ENCODE measurements around the gene NT5E.

DNA sequence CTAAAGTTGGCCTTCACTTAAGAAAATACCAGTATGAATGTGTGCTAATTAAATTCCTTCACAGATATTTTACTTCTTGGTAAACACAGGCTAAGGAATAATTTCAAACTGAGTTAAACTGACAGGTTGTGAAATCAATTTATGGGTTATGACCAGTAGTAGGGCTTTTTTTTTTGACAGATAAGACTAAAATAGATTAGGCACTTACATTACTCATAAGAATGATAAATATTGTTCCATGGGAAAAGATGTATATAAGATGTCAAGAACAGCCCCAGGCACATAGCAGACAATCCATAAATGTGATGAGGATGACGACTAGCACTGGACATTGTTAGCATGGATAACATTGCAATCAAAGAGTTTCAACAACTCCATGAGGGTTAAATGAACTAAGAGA, 22.9 kb downstream of the NT5E start:
- no peak for TF ChIP-seq USF1 (CRISPR knock-in tag; IDR thresholded peaks at IDR 0.05)
- no peak for TF ChIP-seq IRF1 (CRISPR knock-in tag; IDR thresholded peaks at IDR 0.05)
- no peak for TF ChIP-seq TEAD4 (CRISPR knock-in tag; IDR thresholded peaks at IDR 0.05)
- no peak for TF ChIP-seq PREB (CRISPR knock-in tag; IDR thresholded peaks at IDR 0.05; ENCODE audit: borderline replicate concordance)
- no peak for TF ChIP-seq NR3C1 (CRISPR knock-in tag; conservative IDR thresholded peaks at IDR 0.05; ENCODE audit: low read depth)
- TF ChIP-seq SP1 (CRISPR knock-in tag; conservative IDR thresholded peaks at IDR 0.05) = no peak
- TF ChIP-seq, protein P1, sequence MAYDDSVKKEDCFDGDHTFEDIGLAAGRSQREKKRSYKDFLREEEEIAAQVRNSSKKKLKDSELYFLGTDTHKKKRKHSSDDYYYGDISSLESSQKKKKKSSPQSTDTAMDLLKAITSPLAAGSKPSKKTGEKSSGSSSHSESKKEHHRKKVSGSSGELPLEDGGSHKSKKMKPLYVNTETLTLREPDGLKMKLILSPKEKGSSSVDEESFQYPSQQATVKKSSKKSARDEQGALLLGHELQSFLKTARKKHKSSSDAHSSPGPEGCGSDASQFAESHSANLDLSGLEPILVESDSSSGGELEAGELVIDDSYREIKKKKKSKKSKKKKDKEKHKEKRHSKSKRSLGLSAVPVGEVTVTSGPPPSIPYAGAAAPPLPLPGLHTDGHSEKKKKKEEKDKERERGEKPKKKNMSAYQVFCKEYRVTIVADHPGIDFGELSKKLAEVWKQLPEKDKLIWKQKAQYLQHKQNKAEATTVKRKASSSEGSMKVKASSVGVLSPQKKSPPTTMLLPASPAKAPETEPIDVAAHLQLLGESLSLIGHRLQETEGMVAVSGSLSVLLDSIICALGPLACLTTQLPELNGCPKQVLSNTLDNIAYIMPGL (CRISPR knock-in tag; IDR thresholded peaks at IDR 0.05) = no peak
- TF ChIP-seq, protein P2, sequence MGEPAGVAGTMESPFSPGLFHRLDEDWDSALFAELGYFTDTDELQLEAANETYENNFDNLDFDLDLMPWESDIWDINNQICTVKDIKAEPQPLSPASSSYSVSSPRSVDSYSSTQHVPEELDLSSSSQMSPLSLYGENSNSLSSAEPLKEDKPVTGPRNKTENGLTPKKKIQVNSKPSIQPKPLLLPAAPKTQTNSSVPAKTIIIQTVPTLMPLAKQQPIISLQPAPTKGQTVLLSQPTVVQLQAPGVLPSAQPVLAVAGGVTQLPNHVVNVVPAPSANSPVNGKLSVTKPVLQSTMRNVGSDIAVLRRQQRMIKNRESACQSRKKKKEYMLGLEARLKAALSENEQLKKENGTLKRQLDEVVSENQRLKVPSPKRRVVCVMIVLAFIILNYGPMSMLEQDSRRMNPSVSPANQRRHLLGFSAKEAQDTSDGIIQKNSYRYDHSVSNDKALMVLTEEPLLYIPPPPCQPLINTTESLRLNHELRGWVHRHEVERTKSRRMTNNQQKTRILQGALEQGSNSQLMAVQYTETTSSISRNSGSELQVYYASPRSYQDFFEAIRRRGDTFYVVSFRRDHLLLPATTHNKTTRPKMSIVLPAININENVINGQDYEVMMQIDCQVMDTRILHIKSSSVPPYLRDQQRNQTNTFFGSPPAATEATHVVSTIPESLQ (CRISPR knock-in tag; IDR thresholded peaks at IDR 0.05) = no peak
- TF ChIP-seq ATF1 (CRISPR knock-in tag; IDR thresholded peaks at IDR 0.05) = no peak
- TF ChIP-seq CTCF (IDR thresholded peaks at IDR 0.05) = no peak
- TF ChIP-seq NR1H2 (CRISPR knock-in tag; IDR thresholded peaks at IDR 0.05) = no peak

Measured in WTC11 (cell line).